GM12878 (cell line): ENCODE results near the gene CD209. TPM values are rescaled to one million over a fixed set of nuclear protein-coding genes. Genes with fewer than 3 reads are reported as not detected.
A peak's percentile ranks its signal among the peaks of the same experiment; 100 is the strongest.

Experiments
- BMI1 ChIP-seq: fragments of 450-650 bp; IDR thresholded peaks from 2 replicates; pipeline ENCODE4 v1.6.1; 2016; ENCODE audit warnings: mild to moderate bottlenecking, moderate library complexity, borderline replicate concordance
- DPF2 ChIP-seq: fragments of 450-650 bp; IDR thresholded peaks from 2 replicates; pipeline ENCODE4 v1.6.1; 2017; ENCODE audit warnings: mild to moderate bottlenecking
- ESRRA ChIP-seq: IDR thresholded peaks from 2 replicates; pipeline ENCODE4 v1.6.1; 2012; ENCODE audit warnings: mild to moderate bottlenecking, low read length, improper control_type of control experiment
- FOS ChIP-seq: IDR thresholded peaks from 3 replicates; pipeline ENCODE4 v1.6.1; 2011; ENCODE audit warnings: borderline replicate concordance; ENCODE audit not compliant: insufficient read length; ENCODE audit errors: extremely low read depth
- FOXM1 ChIP-seq: IDR thresholded peaks from 2 replicates; pipeline ENCODE4 v1.6.1; 2012; ENCODE audit warnings: low read depth, mild to moderate bottlenecking, inconsistent platforms, low read length, moderate library complexity
- SIN3A ChIP-seq: IDR thresholded peaks from 2 replicates; pipeline ENCODE4 v1.6.1; 2012; ENCODE audit warnings: low read depth, low read length, improper control_type of control experiment
- SP1 ChIP-seq: IDR thresholded peaks from one replicate; pipeline ENCODE4 v1.6.1; 2011; ENCODE audit warnings: low read depth, low read length
- TCF7 ChIP-seq: IDR thresholded peaks from 2 replicates; pipeline ENCODE4 v1.6.1; 2014; ENCODE audit warnings: antibody characterized with exemption, borderline replicate concordance
- YBX1 ChIP-seq: fragments of 450-650 bp; IDR thresholded peaks from 2 replicates; pipeline ENCODE4 v1.6.1; 2016; ENCODE audit warnings: antibody characterized with exemption
- polyA plus RNA-seq, 11 experiments: library from polyadenylated mRNA; depleted of rRNA in 4 of 11; unstranded in 6 of 11; stranded (reverse) in 5 of 11; fragments of >200 nt; fragmentation: Nextera tagmentation in 4 of 11; fragmentation: Illumina TruSeq in 1 of 11; extraction: Ambion mirVana in 4 of 11; extraction: Trizol in 1 of 11; gene quantifications; 1 replicate in 1 of 11; 2 replicates in 10 of 11; pipeline versions ENCODE4 v1.2.1 to v1.2.3, GENCODE V29; 2011 to 2016; ENCODE audit warnings: inconsistent platforms in 2 of 11, missing spikeins in 2 of 11, low read depth in 1 of 11
- total RNA-seq, 4 experiments: library from RNA; depleted of rRNA in 3 of 4; stranded (reverse); fragments of >200 nt in 3 of 4; fragmentation: Illumina TruSeq in 1 of 4; extraction: Trizol in 1 of 4; gene quantifications; 2 replicates each; pipeline versions ENCODE4 v1.2.1 to v1.2.3, GENCODE V29; 2013 to 2021
- TF ChIP-seq, protein P1 (sequence below): fragments of 450-650 bp; IDR thresholded peaks from 2 replicates; pipeline ENCODE4 v1.6.1; 2017; ENCODE audit warnings: mild to moderate bottlenecking, low read depth, inconsistent platforms; ENCODE audit not compliant: poor library complexity, severe bottlenecking

CD209 gene
- total and polyA plus RNA-seq, 10 of the 15 experiments (the other 5 are each of a cell fraction or from before 2014, with no cell fraction given), result 0.04 to 0.21 (median 0.10) TPM; not detected in 3

DNA sequence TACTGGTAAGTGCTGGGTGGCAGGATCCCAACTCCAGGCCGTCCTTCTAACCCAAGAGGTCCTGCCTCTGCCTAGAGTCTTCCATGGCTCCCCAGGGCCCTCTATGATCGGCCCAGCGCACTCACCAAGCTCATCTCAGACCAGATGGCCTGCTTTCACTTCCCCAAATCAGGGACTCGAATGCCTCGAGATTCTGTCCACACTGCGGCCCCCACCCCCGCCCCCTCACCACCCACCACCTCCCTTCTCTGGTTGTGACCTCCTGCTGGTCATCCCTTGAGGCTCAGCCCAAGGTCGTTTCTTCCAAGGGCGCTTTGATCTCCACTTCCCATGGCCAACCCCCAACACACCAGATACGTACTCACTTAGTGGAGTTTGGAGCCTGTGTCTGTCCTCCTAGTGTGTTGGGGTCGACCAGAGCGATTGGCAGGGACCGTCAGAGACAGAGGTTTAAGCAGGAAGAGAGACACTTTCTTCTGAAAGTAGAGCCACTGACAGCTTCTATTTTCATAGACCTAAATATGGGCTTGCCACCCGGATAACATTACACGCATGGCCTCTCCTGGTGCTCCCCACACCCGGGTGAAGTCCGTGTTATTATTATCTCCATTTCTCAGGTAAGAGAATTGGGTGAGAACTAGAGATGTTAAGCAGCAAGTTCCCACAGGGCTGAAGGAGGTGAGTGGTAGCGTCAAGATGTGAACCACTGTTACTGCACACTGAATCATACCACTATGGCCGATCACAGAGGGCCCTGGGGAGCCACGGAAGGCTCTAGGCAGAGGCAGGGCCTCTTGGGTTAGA lies 45.5 kb downstream of the CD209 start, which contains the start of gene FCER2 (continued):
- TF ChIP-seq FOXM1 (peak; percentile 88), BMI1 (no peak), SIN3A (no peak; the same call in 1 of the 2 replicates), SP1 (peak; percentile 8), DPF2 (no peak; the same call in none of the 2 replicates), TCF7 (peak; percentile 85), YBX1 (no peak), FOS (no peak), ESRRA (peak; percentile 97)
- TF ChIP-seq, protein P1, sequence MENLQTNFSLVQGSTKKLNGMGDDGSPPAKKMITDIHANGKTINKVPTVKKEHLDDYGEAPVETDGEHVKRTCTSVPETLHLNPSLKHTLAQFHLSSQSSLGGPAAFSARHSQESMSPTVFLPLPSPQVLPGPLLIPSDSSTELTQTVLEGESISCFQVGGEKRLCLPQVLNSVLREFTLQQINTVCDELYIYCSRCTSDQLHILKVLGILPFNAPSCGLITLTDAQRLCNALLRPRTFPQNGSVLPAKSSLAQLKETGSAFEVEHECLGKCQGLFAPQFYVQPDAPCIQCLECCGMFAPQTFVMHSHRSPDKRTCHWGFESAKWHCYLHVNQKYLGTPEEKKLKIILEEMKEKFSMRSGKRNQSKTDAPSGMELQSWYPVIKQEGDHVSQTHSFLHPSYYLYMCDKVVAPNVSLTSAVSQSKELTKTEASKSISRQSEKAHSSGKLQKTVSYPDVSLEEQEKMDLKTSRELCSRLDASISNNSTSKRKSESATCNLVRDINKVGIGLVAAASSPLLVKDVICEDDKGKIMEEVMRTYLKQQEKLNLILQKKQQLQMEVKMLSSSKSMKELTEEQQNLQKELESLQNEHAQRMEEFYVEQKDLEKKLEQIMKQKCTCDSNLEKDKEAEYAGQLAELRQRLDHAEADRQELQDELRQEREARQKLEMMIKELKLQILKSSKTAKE, result peak; percentile 73
